ENCODE data around the gene TP53I13.

DNA sequence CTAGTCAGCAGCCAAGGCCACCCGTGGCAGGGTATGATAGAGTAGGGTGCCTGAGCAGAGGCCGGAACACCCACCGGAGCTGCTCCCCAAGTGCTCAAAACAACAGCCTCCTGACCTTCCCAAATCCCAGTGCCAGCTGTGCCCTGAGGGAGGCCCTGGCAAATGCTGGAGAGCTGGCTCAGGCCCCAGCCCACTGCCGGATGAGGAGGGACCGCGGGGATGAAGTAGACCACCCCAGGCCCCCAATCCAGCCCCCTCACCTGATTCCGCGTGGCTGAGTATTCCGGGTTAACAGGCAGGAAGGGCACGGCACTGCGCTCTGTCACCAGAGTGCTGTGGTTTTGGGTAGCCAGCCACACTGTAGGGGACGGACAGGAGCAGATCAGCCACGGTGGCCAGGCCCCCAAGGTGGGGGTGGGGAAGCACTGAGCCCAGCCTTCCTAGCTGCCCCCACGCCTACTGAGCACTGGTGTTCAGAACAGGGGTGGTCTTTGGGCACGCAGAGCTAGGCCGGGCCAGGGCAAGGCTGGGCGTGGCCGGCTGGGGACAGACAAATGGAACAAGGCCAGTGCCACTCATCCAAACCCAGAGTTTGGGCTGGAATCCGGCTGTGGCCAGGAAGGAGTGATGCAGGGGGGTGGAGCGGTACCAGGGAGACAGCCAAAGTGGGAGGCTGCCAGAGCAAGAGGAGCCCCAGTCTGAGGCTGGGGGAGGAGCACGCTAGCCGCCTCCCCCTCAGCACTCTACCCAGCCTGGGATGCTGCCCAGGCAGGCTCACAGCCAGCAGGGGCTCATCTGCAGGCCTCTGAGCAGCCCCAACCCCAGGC lies 9.1 kb downstream of the TP53I13 start:
- TF ChIP-seq, protein P1, sequence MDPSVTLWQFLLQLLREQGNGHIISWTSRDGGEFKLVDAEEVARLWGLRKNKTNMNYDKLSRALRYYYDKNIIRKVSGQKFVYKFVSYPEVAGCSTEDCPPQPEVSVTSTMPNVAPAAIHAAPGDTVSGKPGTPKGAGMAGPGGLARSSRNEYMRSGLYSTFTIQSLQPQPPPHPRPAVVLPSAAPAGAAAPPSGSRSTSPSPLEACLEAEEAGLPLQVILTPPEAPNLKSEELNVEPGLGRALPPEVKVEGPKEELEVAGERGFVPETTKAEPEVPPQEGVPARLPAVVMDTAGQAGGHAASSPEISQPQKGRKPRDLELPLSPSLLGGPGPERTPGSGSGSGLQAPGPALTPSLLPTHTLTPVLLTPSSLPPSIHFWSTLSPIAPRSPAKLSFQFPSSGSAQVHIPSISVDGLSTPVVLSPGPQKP (IDR thresholded peaks at IDR 0.05; ENCODE audit: low read depth, low read length): no peak
- TF ChIP-seq HOXA7 (CRISPR knock-in tag; IDR thresholded peaks at IDR 0.05): no peak

All from A549 (cell line).